DMS153 treated with DMSO at 0.1 percent for 48 hours (cell line): ENCODE data around the gene FAM3B.
A peak's percentile ranks its signal among the peaks of the same experiment; 100 is the strongest.

ENCODE experiments used
- DNase-seq: peaks from one replicate; lab custom pipeline; 2025; ENCODE audit not compliant: unreplicated experiment; lab: John Stamatoyannopoulos, UW

Gene FAM3B

GRCh38 chr21:41318218-41318617, 1.6 kb downstream of the FAM3B start:
- peak; percentile 30 for DNase-seq

- no peak for DNase-seq
These were observed 2.7 kb downstream of the FAM3B start for GRCh38 chr21:41319273-41319672.

- peak; percentile 38 for DNase-seq
These were observed 4.8 kb downstream of the FAM3B start for GRCh38 chr21:41321211-41321907.

- no peak for DNase-seq
These were observed 5.4 kb downstream of the FAM3B start for GRCh38 chr21:41321908-41322495.

- no peak for DNase-seq
These were observed 6.1 kb downstream of the FAM3B start for GRCh38 chr21:41322496-41323382.

GRCh38 chr21:41325138-41325912, 8.7 kb downstream of the FAM3B start:
- DNase-seq: no peak

- no peak for DNase-seq
These were observed 9.9 kb downstream of the FAM3B start for GRCh38 chr21:41326414-41327080.

- DNase-seq: no peak
These were observed 11.2 kb downstream of the FAM3B start for GRCh38 chr21:41327753-41328152.

GRCh38 chr21:41328660-41329607, 12.3 kb downstream of the FAM3B start:
- DNase-seq: no peak

- no peak for DNase-seq
These were observed 17.2 kb downstream of the FAM3B start for GRCh38 chr21:41333752-41334151.

- DNase-seq: no peak
These were observed 20.9 kb downstream of the FAM3B start for GRCh38 chr21:41337515-41337914.

GRCh38 chr21:41338455-41338854, 21.9 kb downstream of the FAM3B start:
- no peak for DNase-seq

- no peak for DNase-seq
These were observed 25.4 kb downstream of the FAM3B start for GRCh38 chr21:41342035-41342434.

- DNase-seq: no peak
These were observed 27.5 kb downstream of the FAM3B start for GRCh38 chr21:41344146-41344545.

GRCh38 chr21:41345356-41345755, 28.8 kb downstream of the FAM3B start:
- DNase-seq: no peak

GRCh38 chr21:41345934-41346685, 29.5 kb downstream of the FAM3B start:
- no peak for DNase-seq

GRCh38 chr21:41346758-41347157, 30.2 kb downstream of the FAM3B start:
- no peak for DNase-seq

GRCh38 chr21:41348434-41348833, 31.8 kb downstream of the FAM3B start:
- DNase-seq: no peak

GRCh38 chr21:41349126-41349525, 32.5 kb downstream of the FAM3B start:
- no peak for DNase-seq
